Erythroblast (primary cell): ENCODE measurements around the gene QKI.
"Not testable (repeated sequence)": the region's sequence is repeated elsewhere in the genome, so short reads cannot be mapped to it uniquely, and the experiment has no call there.

Source experiments
- DNase-seq, 2 experiments: peaks; one replicate each; lab custom pipeline; 2025; lab: John Stamatoyannopoulos, UW
- GATA1 ChIP-seq: IDR thresholded peaks from 2 replicates; pipeline ENCODE4 v1.6.1; 2011; ENCODE audit warnings: low read depth, mild to moderate bottlenecking, control low read depth, low read length, moderate library complexity
- POLR2A ChIP-seq: IDR thresholded peaks from 2 replicates; pipeline ENCODE4 v1.6.1; 2011; ENCODE audit warnings: mild to moderate bottlenecking, low read length

The QKI gene

DNA sequence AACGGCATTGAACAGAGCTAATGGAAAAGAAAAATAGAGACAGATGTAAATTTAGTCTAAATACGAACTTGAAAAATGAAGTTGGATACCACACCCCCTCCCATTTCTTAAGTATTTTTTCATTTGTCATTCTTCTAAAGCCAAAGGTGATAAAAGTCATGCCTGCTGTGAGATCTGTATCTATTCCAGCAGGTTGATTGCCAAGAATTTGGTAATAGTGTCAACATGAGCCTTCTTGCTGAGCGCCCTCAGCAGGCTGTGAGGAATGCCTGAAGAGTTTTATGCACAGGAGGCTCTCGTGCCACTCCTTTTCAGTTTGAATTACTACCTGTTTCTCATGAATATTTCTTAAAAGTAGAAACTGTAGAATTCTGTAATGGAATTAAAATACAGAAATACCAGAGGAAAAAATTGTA is 165.4 kb downstream of the QKI start:
- no peak for TF ChIP-seq POLR2A
- TF ChIP-seq GATA1 = no peak
- DNase-seq = peak; percentile 39 to 41

DNA sequence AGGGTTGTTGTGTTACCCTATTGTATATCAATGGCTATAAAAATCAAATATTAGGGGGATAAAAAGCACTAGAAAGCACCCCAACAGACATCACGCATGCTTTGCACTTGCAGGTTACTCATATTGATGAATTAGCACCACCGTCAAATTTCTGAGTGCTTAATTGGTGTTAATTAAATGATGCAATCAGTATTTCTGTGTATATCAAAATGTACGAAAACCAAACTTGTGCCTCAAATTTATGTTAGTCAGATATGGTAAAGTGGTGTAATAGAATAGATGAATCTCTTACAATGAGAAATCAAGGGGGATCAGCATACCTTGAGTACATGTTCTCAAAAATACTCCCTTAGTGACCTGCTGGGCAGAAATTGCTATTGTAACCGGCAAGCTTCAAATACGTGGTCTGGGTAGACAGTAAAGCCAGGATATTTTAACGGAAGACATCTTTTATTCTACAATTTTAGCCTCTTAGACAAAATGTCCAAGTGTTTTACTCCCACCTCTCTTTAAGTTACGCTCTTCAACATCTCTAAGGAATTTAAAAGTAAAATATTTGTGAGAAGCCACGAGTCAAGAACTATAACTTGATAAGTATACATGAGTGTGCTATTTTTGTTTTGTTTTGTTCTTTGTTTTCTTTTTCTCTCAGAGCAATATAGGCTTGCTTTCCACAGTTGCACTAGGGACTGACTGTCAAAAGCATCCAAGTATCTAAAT is 166.0 kb downstream of the QKI start:
- TF ChIP-seq GATA1 (no peak), POLR2A (no peak)
- DNase-seq = peak in 1 of 2 experiments; percentile 19

DNA sequence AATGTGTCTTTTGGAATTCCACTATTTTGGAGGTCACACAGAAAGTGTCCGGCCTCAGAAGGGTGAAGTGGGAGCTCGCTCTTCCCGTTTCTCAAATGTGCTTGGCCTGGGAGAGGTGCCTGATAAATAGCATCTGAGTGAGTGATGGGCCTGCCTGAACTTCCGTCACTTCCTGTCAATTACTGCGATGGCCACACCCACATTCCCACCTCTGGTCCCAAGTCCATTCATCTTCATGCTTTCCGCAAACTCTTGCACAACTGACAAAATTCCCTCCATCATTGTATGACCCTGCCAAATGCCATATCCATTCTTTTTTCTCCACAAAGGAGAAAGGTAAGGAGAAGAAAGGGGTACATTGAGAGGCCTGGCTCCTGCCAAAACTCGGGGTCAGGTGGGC is 169.0 kb downstream of the QKI start:
- no peak for DNase-seq
- TF ChIP-seq GATA1 = no peak
- TF ChIP-seq POLR2A = no peak

DNA sequence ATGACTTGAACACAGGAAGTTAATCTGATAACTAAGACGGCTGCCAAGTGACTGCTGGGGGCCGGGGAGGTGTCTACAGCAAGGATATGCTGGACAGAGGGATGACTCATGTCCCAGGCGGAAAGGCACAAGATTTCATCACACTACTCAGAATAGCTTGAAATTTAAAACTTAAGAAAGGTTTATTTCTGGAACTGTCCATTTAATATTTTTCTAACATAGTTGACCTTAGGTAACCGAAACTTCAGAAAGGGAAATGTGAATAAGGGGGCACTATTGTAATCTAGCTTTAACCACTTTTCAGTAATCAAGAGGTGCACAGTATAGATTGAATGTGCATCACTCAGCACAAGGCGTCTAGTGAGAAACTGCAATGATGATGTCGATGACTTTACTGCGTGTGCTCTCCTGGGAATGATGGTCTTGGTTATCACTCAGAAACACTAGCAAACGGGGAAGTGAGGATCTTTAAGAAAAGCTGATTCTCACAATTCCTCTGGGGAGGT is 171.5 kb downstream of the QKI start:
- no peak for TF ChIP-seq POLR2A
- TF ChIP-seq GATA1 = no peak
- peak; percentile 78 to 90 for DNase-seq

DNA sequence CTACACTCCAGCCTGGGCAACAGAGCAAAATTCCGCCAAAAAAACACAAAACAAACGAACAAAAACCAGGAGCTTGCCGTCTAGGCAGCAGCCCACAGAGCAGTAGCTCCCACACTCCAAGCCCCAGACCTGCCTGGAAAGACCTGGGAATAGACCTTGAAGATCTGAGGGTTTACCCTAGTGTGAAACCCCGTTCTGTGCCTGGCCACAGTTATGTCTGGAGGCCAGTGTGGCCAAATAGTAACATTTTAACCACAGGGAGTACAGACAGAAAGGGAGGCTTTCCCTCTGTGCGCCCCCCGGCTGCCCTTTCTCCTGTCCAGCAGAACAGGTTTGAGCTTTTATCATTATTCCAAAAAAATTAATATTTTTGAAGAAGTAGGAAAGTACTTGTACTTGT is 172.4 kb downstream of the QKI start:
- DNase-seq = no peak
- no peak for TF ChIP-seq POLR2A
- no peak for TF ChIP-seq GATA1

DNA sequence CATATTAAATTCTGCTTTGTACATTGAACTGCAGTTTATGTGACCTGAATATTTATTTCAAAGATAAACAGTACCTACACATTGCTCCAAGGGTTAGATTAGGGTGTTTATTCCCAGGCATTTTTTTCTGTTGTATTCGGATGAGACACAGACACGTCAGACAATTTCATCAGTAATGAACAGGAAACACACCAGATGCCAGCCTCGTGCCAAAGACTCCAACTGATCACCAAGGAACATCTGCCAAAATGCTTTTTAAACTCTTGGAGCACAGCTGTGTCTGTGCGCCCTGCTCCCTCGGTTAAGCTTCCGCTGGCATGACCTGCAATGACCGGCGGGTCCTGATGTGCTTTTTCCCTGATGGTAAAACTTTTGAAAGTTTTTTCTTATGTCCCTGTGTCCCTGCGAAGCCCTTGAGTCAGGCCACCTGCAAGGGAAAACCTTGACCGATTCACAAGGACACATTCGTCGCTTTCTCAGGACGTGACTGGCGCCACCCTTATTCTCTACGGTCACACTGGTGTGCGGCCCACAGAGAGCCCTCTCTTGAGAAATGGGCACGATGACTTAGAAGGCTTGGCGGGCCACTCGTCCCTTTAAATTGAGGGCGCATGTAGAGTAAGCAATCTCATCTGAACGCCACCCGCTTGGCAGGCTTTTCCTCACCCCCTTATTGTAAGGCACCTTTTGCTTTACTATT is 173.9 kb downstream of the QKI start:
- no peak for TF ChIP-seq GATA1
- TF ChIP-seq POLR2A = no peak
- DNase-seq = no peak

DNA sequence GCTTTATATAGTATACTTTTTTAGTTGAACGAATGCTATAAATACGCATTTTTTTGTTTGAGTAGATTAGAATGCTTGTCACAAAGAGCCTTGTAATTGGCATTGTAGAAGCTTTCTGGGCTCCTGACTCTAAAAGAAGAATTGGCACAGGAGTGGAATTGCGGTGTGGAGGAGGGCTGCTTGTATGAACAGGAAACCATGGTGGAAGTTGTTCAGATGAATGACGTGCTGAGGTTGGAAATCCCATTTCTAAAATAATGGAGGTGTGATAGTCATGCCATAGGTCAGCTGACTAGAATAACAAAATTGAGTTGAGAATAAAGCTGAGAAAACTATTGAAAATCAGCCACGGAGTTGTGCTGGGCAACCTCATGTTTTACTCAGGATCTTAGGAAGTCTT is 174.9 kb downstream of the QKI start:
- TF ChIP-seq POLR2A (no peak), GATA1 (no peak)
- DNase-seq = no peak

DNA sequence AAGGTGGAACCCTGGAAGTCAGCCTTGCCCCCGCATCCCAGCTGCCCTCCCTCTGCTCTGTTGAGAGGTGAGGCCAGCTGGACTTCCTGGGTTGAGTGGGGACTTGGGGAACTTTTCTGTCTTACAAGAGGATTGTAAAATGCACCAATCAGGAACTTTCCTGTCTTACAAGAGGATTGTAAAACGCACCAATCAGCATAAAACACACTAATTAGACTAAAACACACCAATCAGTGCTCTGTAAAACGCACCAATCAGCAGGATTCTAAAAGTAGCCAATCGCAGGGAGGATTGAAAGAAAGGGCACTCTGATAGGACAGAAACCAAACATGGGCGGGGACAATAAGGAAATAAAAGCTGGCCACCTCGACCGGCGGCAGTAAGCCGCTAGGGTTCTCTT is 175.6 kb downstream of the QKI start:
- not testable (repeated sequence) for DNase-seq

DNA sequence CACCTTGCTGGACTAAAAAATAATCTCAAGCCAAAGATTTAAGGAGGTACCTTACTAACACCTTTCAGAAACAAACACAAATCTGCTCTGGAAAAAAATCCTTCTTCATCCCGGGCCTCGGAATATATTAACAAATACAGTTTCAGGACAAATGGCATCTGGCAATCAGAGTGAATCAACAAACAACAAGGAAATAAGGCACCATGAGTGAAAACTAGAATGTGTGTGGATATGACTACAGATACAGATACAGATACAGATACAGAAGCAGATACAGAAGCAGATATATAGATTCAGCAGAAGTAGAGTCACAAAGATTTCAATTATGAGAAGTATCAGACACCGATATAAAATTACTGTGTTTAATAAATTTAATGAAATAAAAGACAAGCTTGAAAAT is 178.4 kb downstream of the QKI start:
- TF ChIP-seq POLR2A (no peak), GATA1 (no peak)
- no peak for DNase-seq

DNA sequence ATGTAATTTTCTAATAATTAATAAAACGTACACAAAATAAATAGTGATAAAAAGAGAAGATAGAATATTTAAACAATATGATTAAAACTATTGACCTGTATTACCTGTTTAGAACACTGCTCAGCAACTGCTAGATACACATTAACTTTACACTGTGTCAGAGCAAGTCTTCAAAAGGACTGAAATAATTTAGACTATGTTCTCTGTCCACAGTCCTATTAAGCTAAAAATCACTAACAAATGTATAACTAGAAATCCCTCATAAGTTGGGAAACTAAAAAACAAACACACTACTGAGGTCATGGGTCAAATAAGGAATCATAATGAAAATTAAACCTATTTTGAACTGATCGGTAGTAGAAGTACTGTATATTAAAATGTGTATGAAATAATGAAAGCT is 181.7 kb downstream of the QKI start:
- TF ChIP-seq POLR2A (no peak), GATA1 (no peak)
- no peak for DNase-seq

DNA sequence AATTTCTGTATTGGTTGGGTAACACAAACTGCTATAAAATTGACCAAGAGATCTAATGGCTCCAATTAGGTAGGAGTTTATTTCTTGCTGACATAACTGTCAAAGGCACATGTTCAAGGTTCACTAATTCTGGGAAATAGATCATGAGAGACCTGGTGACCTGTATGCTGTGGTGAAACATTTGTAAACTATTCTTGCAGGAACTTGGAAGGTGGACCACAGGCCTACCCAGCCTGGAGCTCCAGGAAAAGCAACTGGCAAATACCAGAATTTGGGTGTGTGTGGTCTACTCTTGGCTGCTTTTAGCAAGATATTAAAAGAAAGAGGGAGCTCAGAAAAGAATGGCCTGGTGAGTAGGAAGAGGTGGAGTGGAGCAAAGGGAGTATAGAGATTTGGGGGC is 184.6 kb downstream of the QKI start:
- TF ChIP-seq GATA1 = no peak
- TF ChIP-seq POLR2A = no peak
- no peak for DNase-seq

DNA sequence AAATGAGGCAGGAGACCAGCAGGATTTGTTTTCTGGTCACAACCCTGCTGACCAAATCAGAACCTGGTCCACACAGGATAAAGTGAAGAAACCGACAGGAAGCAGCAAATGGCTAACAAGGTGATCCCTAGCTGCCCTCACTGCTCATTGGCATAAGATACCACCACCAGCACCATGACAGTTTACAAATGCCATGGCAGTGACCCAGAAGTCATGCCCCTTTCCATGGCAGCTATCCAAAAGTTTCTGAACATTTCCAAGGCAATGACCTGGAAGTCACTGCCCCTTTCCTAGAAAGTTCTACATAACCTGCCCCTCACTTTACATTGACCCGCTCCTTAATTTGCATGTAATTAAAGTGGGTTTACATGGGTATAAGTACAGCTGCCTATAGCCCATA is 185.2 kb downstream of the QKI start:
- no peak for TF ChIP-seq POLR2A
- TF ChIP-seq GATA1 = no peak
- no peak for DNase-seq

DNA sequence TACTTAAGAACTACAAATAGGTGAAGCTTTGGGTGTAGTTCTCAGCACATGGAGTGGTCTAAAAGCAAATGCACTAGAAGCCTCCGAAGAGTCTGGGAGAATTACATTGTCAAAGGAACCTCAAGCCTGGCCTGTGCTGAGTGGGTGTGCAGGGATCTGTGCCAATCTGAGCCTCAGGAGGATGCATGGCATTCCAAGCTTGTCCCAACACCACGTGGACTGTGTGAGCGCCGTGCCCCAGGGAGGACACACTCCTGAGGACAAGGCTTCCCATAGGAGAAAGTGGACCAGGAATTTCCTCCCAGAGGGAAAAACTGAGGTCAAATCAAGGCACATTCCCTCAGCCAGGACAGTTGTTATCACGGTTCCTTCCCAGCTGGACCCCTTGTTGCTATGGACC is 185.8 kb downstream of the QKI start:
- TF ChIP-seq GATA1 = no peak
- TF ChIP-seq POLR2A = no peak

DNA sequence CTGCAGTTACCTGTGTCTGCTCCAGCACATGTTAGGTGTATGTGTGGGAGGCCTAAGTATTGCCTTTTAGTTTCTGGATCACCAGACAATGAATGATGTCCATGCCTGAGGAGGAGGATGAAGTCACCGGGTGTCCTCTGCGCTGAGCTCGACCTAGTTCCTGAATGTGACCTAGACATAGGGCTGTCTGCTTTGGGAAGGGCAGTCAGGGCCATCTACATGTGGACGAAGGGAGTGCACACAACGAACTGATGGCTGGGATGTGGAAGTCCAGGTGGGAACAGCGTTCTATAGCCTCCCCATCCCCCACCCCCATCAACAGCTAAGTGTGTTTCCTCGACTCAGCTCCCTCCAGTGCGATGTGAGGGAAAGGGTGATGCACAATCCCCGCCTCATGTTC is 186.3 kb downstream of the QKI start:
- DNase-seq = no peak
- TF ChIP-seq POLR2A (no peak), GATA1 (no peak)

More for the DNA sequence above, 185.8 kb downstream of the QKI start:
- no peak for DNase-seq

DNA sequence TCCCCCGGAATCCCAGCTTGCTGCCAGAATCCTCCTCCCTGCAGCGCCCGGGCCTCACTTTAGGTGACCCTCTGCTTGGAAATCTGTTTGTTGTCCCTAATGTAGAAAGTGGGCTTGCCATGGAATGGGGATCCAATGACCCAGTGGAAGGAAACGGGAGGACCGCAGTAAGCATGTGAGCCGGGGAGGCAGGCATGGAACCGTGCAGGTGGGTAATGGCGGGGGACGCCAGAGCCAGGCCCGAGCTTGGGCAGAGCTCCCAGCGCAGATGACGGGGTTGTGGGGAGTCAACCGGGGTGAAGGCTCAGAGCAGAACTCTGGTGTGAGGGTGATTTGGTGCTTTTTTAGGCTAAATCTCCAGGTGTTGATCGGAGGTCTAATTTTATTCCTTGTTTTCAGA is 188.3 kb downstream of the QKI start:
- TF ChIP-seq POLR2A (no peak), GATA1 (no peak)
- no peak for DNase-seq
